Activated CD8-positive, alpha-beta T cell treated with anti-CD3 and anti-CD28 coated beads, Interleukin-2, amount 10 ng/mL, durations not matched to agents 7 days and 5 days (primary cell): ENCODE data around the gene MS4A10. TPM values are rescaled to one million over a fixed set of nuclear protein-coding genes. Genes with fewer than 3 reads are reported as not detected.

Experiments used
- ATAC-seq: fragments of 150-1000 bp; cut with Tn5 transposase; one replicate; pipeline ENCODE4 v1.10.0; 2021; ENCODE audit warnings: moderate library complexity
- CTCF ChIA-PET: fragments of 350-600 bp; sonication (Branson Sonifier 250); formaldehyde crosslinking; loops from one replicate; lab custom pipeline; 2021; ENCODE audit warnings: antibody characterized with exemption; lab: Charles Lee
- POLR2A ChIA-PET: fragments of 350-600 bp; sonication (Branson Sonifier 250); formaldehyde crosslinking; loops from one replicate; lab custom pipeline; 2021; ENCODE audit warnings: antibody characterized with exemption; lab: Charles Lee
- DNase-seq: peaks from one replicate; pipeline ENCODE4 v3.0.0-alpha.2; 2020
- H3K27ac Mint-ChIP-seq: one replicate; pipeline ENCODE4 v1.8.0; 2021; ENCODE audit warnings: mild to moderate bottlenecking, mixed read lengths
- H3K27me3 Mint-ChIP-seq: one replicate; pipeline ENCODE4 v1.8.0; 2021; ENCODE audit warnings: low read depth, mixed read lengths
- H3K36me3 Mint-ChIP-seq: one replicate; pipeline ENCODE4 v1.8.0; 2021; ENCODE audit warnings: low read depth, mixed read lengths
- H3K4me1 Mint-ChIP-seq: one replicate; pipeline ENCODE4 v1.8.0; 2021; ENCODE audit warnings: low read depth, mixed read lengths
- H3K4me3 Mint-ChIP-seq: one replicate; pipeline ENCODE4 v1.8.0; 2021; ENCODE audit warnings: mild to moderate bottlenecking, mixed read lengths
- H3K9me3 Mint-ChIP-seq: one replicate; pipeline ENCODE4 v1.8.0; 2022; ENCODE audit warnings: mixed read lengths; ENCODE audit not compliant: insufficient read depth
- total RNA-seq, 2 experiments: library from RNA; stranded (reverse); gene quantifications; one replicate each; pipeline ENCODE4 v1.2.3, GENCODE V29; 2021

The MS4A10 gene
- not detected for total RNA-seq

DNA sequence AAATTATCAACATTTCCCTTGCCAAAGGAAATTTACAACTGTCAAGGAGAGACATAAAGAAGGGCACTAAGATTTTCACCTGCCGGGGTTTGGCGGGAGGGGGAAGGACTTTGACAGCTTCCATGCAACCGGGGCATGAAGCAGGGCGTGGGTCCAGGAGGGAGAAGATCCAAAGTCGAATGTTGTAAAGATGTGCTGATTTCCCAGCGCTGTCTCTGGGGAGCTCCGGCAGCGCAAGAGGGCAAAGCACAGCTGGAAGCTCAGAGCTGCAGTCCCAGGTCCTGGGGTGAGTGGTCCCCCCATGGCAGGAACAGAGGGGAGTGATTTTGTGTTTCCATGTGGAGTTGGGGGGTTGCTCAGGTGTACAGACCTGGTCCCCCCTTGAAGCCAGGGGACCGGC is at the start of gene MS4A10:
Gene MS4A10 (plus strand): TSS at position 198 of the 400 bp plus-strand sequence. CDS start 5,003 bp downstream, outside the sequence.
- no peak within 1 kb of the TSS for H3K4me3 Mint-ChIP-seq
- no peak within 1 kb of the TSS for H3K27ac Mint-ChIP-seq
- ChIA-PET POLR2A (no interaction called here), CTCF (interaction anchor here (3.5 kb wide), 1 partner anchor 9 kb away, joined by 12 read pairs; no protein-coding TSS in a partner anchor)
- no peaks in the 10 kb centered on the region for H3K9me3 Mint-ChIP-seq
- ATAC-seq, result no peak
- H3K36me3 Mint-ChIP-seq, result no peaks in the 10 kb centered on the region
- H3K27me3 Mint-ChIP-seq, result peaks cover 1% of the 10 kb centered on the region
- DNase-seq, result no peak
- H3K4me1 Mint-ChIP-seq, result no peaks in the 10 kb centered on the region

DNA sequence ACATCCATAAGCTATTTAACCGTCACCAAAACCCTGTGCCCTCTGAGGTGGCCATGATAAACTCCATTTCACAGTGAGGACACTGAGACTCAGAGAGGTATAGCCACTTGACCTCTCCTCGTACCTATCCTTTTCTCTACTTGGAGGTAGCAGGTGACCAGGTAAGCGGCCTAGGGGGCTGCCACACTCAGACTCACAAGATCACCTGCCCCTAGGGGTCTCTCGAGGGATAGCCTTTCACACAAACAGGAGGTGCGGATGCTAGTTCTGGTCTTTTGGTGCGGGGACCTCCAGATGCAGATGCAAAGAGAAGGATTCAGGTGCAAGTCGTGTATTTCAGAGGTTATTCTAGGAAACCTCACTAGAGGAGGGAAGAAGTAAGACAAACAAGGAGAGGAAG is 46.0 kb upstream of the MS4A10 start:
- Mint-ChIP-seq H3K27me3 (peaks cover 11% of the 10 kb centered on the region), H3K9me3 (no peaks in the 10 kb centered on the region), H3K4me1 (no peaks in the 10 kb centered on the region), H3K36me3 (no peaks in the 10 kb centered on the region), H3K4me3 (no peak overlapping the region), H3K27ac (no peak overlapping the region)
- ATAC-seq (no peak), DNase-seq (no peak)
- POLR2A ChIA-PET, result no interaction called here
- CTCF ChIA-PET, result no interaction called here

DNA sequence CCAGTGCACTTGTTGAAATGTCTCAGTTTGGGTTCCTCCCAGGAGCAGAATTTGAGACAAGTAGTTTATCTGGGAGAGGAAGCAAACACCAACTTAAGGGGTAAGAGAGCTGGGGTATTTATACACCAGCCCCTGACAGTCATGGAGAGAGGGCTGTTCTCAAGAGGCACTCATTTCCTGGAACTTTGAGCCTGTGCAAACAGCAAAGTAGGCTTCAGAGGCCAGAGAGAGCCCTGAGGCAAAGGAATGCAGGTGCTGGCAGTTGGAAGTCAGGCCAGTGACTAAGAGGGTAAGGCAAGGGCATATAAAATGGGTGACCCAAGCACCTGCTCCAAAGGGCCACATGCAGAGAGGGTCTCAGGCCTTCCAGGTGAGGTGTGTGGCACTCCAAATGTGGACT is 44.6 kb upstream of the MS4A10 start:
- no peaks in the 10 kb centered on the region for H3K4me1 Mint-ChIP-seq
- H3K27me3 Mint-ChIP-seq, result peaks cover 11% of the 10 kb centered on the region
- ATAC-seq (no peak), DNase-seq (no peak)
- ChIA-PET CTCF (no interaction called here), POLR2A (no interaction called here)
- no peaks in the 10 kb centered on the region for H3K36me3 Mint-ChIP-seq
- no peak overlapping the region for H3K4me3 Mint-ChIP-seq
- H3K27ac Mint-ChIP-seq, result no peak overlapping the region
- no peaks in the 10 kb centered on the region for H3K9me3 Mint-ChIP-seq

DNA sequence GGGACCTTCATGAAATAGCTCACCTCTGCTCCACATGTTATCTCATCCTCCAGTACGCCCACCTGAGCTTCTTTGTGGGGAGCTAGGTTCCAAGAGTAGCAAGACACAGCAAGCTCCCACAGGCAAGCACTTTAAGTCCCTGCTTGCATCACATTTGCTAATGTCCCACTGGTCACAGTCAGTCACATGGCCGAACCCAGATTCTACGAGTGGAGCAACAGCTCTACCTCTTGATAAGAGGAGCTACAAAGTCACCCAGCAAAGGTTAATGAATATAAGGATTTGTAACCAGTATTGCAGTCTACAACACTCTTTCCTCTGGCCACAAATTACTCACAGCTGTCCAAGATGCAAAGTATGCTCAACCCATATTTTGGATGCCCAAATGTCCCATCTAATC is 43.7 kb upstream of the MS4A10 start:
- ChIA-PET POLR2A (no interaction called here), CTCF (no interaction called here)
- H3K9me3 Mint-ChIP-seq, result no peaks in the 10 kb centered on the region

DNA sequence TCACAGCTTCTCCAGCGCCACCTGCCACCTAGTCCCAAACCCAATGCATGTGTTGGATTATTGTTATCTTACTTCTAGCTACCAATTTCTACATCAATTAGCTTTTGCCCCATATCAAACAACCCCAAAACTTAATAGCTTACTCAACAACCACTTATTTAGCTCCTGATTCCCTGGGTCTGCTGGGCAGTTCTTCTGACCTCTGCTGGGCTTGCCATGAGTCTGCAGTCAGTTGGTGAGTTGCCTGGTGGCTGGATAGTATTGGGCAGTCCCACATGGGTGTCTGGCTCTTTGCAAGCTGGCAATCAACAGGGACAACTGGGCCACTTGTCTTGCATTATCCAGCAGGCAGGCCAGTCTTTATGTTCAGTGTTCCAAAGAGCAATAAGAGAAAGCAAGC is 42.1 kb upstream of the MS4A10 start:
- no peak overlapping the region for H3K27ac Mint-ChIP-seq
- no peak overlapping the region for H3K4me3 Mint-ChIP-seq
- ChIA-PET POLR2A (no interaction called here), CTCF (interaction anchor here (1.2 to 1.5 kb wide), 2 partner anchors 13 to 20 kb away, joined by 3 to 5 read pairs; partner anchors contain the start of gene MS4A15)
- no peaks in the 10 kb centered on the region for H3K4me1 Mint-ChIP-seq
- H3K27me3 Mint-ChIP-seq, result peaks cover 7% of the 10 kb centered on the region
- DNase-seq, result no peak
- H3K36me3 Mint-ChIP-seq, result no peaks in the 10 kb centered on the region
- ATAC-seq, result no peak
- H3K9me3 Mint-ChIP-seq, result no peaks in the 10 kb centered on the region

More for the DNA sequence above, 43.7 kb upstream of the MS4A10 start:
- H3K4me3 Mint-ChIP-seq, result no peak overlapping the region
- ATAC-seq (no peak), DNase-seq (no peak)
- peaks cover 9% of the 10 kb centered on the region for H3K27me3 Mint-ChIP-seq
- no peaks in the 10 kb centered on the region for H3K36me3 Mint-ChIP-seq
- H3K27ac Mint-ChIP-seq, result no peak overlapping the region
- no peaks in the 10 kb centered on the region for H3K4me1 Mint-ChIP-seq

DNA sequence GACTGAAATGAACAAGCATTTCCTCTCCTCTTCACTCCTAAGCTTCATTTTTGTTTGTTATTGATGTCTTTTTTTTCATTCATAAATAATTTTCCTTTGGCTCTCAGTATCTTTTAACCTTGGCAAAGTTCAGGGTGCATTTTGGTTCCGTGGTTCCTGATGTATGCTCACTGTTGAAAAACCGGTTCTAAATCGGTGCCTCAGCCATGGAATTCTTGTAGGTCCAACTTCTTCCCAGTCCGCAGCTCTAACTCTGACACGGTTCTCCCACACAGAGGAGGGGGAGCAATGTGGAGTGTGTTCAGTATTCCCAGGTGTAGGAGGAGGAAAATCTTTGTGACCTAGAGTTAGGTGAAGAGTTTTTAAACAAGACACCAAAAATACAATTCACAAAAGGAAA is 41.0 kb upstream of the MS4A10 start:
- Mint-ChIP-seq H3K4me3 (no peak overlapping the region), H3K9me3 (no peaks in the 10 kb centered on the region), H3K36me3 (no peaks in the 10 kb centered on the region), H3K27ac (no peak overlapping the region), H3K4me1 (no peaks in the 10 kb centered on the region), H3K27me3 (peaks cover 7% of the 10 kb centered on the region)
- ATAC-seq (no peak), DNase-seq (no peak)
- ChIA-PET POLR2A (no interaction called here), CTCF (interaction anchor here (1.2 to 1.5 kb wide), 2 partner anchors 12 to 19 kb away, joined by 3 to 5 read pairs; partner anchors contain the start of gene MS4A15)

DNA sequence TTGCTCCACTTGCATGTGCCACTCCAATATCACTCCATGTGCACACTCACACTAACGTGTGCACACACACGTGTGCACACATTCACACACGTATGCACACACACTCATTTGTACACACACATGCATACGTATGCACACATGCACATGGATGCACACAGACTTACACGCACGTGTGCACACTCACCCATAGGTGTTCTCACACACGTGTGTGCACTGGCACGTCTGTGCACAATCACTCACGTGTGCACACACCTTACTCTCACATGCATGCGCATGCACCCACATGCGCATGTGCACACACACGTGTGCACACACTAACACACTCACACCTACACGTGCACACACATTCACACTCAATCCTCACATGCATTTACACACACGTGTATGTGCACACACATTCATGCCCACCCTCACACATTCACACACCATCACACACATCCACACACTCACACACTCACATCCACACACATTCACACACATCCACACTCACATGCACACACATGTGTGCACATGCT is 37.7 kb upstream of the MS4A10 start:
- CTCF ChIA-PET, result no interaction called here

DNA sequence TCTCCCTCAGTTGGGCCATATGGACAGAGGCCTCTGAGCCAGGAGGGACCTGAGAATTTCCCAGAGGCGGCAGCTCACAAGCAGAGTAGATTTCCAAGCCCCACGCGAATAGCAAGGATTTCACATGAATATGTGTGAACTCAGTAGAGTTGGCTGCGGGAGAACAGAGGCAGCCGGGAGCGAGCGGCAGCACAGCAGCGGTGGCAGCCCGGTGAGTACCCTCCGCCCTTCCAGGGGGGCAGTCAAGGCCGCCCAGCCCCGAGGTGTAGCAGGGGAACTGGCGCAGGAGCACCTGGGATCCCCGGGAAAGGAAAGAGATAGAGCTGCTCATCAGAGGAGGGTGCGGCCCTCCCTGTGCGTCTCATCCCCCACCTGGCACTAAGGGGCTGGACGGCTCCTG is 36.9 kb upstream of the MS4A10 start:
- Mint-ChIP-seq H3K27me3 (peaks cover 2% of the 10 kb centered on the region), H3K27ac (no peak overlapping the region), H3K4me1 (no peaks in the 10 kb centered on the region), H3K36me3 (no peaks in the 10 kb centered on the region), H3K9me3 (no peaks in the 10 kb centered on the region), H3K4me3 (no peak overlapping the region)
- ChIA-PET POLR2A (no interaction called here), CTCF (no interaction called here)
- no peak for ATAC-seq
- DNase-seq, result no peak

More for the DNA sequence above, 37.7 kb upstream of the MS4A10 start:
- H3K27ac Mint-ChIP-seq, result no peak overlapping the region
- no peak overlapping the region for H3K4me3 Mint-ChIP-seq
- H3K9me3 Mint-ChIP-seq, result no peaks in the 10 kb centered on the region
- H3K36me3 Mint-ChIP-seq, result no peaks in the 10 kb centered on the region
- no peak for ATAC-seq
- no peak for DNase-seq
- H3K27me3 Mint-ChIP-seq, result peaks cover 5% of the 10 kb centered on the region
- POLR2A ChIA-PET, result no interaction called here
- no peaks in the 10 kb centered on the region for H3K4me1 Mint-ChIP-seq

DNA sequence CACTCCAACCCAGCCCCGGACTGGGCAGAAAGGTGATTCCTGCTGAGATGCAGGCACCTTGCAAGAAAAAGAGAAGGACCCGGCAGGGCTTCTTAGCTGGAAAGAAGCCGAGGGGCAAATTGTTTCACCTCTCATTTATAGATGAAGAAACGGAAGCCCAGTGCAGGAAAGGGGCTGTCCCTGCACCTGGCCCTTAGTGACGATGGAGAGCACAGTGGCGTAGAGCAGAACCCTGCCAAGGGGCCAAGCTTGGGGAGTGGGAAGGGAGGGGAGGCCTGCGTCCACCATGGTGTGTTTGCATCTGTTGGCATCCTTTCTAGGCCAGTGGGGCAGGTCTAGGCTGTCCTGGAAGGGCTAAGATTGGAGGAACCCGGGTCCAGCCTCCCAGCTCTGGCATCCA is 36.3 kb upstream of the MS4A10 start:
- Mint-ChIP-seq H3K27me3 (peaks cover 2% of the 10 kb centered on the region), H3K36me3 (no peaks in the 10 kb centered on the region), H3K9me3 (no peaks in the 10 kb centered on the region), H3K4me1 (no peaks in the 10 kb centered on the region), H3K4me3 (no peak overlapping the region), H3K27ac (no peak overlapping the region)
- no peak for DNase-seq
- ATAC-seq, result no peak
- ChIA-PET CTCF (no interaction called here), POLR2A (no interaction called here)

DNA sequence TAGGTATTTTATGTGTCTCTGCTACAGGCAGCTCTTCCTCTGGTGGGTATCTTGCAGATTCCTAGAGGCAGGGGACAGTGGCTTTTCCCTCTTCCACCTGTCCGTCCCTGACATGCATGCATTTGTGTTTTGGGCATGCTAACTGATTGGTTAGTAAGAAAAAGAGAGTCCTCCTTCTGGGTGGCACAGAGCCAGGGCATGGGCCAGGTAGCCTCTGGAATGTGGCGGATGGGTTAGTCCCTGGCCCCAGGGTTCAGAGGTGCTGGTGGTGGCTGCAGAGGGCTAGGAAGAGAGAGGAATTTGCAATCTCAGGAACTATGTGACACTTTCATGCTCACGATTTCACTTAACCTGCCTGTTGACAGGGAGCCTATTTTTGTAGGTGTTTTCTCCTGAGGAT is 34.2 kb upstream of the MS4A10 start:
- POLR2A ChIA-PET, result no interaction called here
- Mint-ChIP-seq H3K4me1 (no peaks in the 10 kb centered on the region), H3K4me3 (no peak overlapping the region), H3K9me3 (no peaks in the 10 kb centered on the region), H3K36me3 (no peaks in the 10 kb centered on the region), H3K27me3 (peaks cover 2% of the 10 kb centered on the region), H3K27ac (no peak overlapping the region)
- no peak for DNase-seq
- ATAC-seq, result no peak
- CTCF ChIA-PET, result no interaction called here

DNA sequence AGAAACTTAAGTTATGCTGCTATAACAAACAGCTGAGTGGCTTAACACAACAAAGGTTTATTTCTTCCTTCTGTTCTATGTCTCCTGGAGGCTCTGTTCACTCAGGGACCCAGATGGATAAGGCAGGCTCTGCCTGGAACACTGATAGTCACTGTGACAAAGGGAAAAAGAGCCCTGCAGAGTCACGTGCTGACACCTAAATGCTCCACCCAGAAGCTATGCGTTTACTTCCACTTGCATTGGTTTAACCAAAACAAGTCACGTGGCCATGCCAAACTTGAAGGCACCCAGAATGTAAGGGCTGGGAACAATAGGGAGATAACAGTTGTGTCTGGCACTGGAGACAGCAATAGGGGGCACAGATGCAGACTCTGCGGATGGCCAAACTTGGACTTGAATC is 31.8 kb upstream of the MS4A10 start:
- Mint-ChIP-seq H3K27ac (no peak overlapping the region), H3K9me3 (no peaks in the 10 kb centered on the region), H3K4me3 (no peak overlapping the region), H3K4me1 (no peaks in the 10 kb centered on the region), H3K36me3 (no peaks in the 10 kb centered on the region), H3K27me3 (peaks cover 5% of the 10 kb centered on the region)
- POLR2A ChIA-PET, result no interaction called here
- no peak for DNase-seq
- no peak for ATAC-seq
- CTCF ChIA-PET, result interaction anchor here (1.1 kb wide), 1 partner anchor 390 kb away, joined by 3 read pairs; no protein-coding TSS in a partner anchor

DNA sequence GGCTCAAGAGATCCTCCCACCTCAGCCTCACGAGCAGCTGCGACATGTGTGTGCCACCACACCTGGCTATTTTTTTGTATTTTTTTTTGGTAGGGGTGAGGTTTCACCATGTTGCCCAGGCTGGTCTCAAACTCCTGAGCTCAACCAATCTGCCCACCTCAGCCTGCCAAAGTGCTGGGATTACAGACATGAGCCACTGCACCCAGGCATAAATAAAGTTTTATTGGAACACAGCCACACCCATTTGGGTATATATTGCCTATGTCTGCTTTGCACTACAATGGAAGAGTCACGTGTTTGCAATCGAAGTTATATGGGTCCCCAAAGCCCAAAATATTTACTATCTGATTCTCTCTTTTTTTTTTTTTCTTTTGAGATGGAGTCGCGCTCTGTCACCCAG is 30.2 kb upstream of the MS4A10 start:
- ChIA-PET CTCF (no interaction called here), POLR2A (no interaction called here)
- Mint-ChIP-seq H3K4me3 (no peak overlapping the region), H3K9me3 (no peaks in the 10 kb centered on the region), H3K4me1 (no peaks in the 10 kb centered on the region), H3K27ac (no peak overlapping the region), H3K27me3 (peaks cover 20% of the 10 kb centered on the region), H3K36me3 (no peaks in the 10 kb centered on the region)
- DNase-seq (no peak), ATAC-seq (no peak)
